Measurements from ENCODE around the gene LRRC4C. TPM values are rescaled to one million over a fixed set of nuclear protein-coding genes. Genes with fewer than 3 reads are reported as not detected.

The LRRC4C gene
- total RNA-seq, 6 experiments from 2014 or later: 0.25 to 0.43 (median 0.27) TPM

- H3K4me3 ChIP-seq: no peak overlapping the region
- no peaks in the 10 kb centered on the region for H3K4me1 ChIP-seq
- H3K36me3 ChIP-seq: no peaks in the 10 kb centered on the region
- H3K9me3 ChIP-seq: no peaks in the 10 kb centered on the region
- no peaks in the 10 kb centered on the region for H3K27me3 ChIP-seq
- DNase-seq (no peak), ATAC-seq (no peak)
- intact Hi-C loops (cut with DNase I): no loop called here
- WGBS (ENCODE audit: insufficient coverage, low coverage, low lambda C conversion rate, missing lambda C conversion rate): 70% methylated on average over 1 of the region's 1 CpG
- TF ChIP-seq POLR2A (IDR thresholded peaks at IDR 0.05): no peak
- TF ChIP-seq, protein P1, sequence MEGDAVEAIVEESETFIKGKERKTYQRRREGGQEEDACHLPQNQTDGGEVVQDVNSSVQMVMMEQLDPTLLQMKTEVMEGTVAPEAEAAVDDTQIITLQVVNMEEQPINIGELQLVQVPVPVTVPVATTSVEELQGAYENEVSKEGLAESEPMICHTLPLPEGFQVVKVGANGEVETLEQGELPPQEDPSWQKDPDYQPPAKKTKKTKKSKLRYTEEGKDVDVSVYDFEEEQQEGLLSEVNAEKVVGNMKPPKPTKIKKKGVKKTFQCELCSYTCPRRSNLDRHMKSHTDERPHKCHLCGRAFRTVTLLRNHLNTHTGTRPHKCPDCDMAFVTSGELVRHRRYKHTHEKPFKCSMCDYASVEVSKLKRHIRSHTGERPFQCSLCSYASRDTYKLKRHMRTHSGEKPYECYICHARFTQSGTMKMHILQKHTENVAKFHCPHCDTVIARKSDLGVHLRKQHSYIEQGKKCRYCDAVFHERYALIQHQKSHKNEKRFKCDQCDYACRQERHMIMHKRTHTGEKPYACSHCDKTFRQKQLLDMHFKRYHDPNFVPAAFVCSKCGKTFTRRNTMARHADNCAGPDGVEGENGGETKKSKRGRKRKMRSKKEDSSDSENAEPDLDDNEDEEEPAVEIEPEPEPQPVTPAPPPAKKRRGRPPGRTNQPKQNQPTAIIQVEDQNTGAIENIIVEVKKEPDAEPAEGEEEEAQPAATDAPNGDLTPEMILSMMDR (IDR thresholded peaks at IDR 0.05): no peak
- H3K27ac ChIP-seq: no peak overlapping the region
These were observed 661.5 kb downstream of the LRRC4C start for GRCh38 chr11:40797981-40798380.

DNA sequence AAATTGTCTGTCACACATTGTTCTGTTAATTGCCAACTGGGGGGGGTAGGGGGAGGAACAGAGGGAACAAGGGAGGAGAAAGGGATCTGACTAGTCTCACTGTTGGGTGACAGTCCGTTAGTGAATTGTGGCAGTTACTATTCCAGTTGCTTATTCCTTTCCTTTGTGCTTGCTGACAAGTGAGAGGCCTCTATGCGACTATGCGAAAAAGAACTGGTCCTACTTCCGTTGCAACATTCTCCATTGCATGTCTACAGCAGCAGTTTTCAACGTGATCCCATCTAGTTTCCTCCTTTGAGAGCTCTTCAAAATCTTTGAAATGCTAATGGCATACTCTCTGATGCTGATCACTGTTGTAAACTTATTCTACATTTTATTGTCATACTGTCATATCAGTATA is 672.2 kb downstream of the LRRC4C start:
- ATAC-seq: no peak

DNA sequence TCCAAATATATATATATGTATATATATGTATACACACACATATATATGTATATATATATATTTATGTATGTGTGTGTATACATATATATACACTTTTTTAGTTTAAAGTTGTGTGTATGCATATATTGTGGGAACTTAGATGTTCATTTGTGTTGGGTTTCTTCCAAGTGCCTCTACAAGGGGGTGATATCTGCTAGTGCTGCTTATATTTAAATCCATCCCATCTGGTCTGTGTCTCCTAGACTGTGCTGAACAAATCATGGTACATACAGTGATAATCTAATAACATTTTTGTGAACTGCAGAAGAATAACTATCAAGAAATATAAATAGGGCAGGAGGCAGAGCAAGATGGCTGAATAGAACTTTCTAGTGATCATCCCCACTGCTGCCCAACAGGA is 696.4 kb downstream of the LRRC4C start:
- H3K4me3 ChIP-seq: no peak overlapping the region
- no peak for DNase-seq
- intact Hi-C loops (cut with DNase I): no loop called here
- H3K9me3 ChIP-seq: no peaks in the 10 kb centered on the region
- no peaks in the 10 kb centered on the region for H3K36me3 ChIP-seq
- ATAC-seq: no peak
- H3K27ac ChIP-seq: no peak overlapping the region
- no peaks in the 10 kb centered on the region for H3K27me3 ChIP-seq
- no peaks in the 10 kb centered on the region for H3K4me1 ChIP-seq
- TF ChIP-seq POLR2A (IDR thresholded peaks at IDR 0.05): no peak
- TF ChIP-seq, protein P1 (IDR thresholded peaks at IDR 0.05): no peak

More for the DNA sequence above, 672.2 kb downstream of the LRRC4C start:
- Histone ChIP-seq H3K27ac (no peak overlapping the region), H3K4me1 (no peaks in the 10 kb centered on the region), H3K4me3 (no peak overlapping the region), H3K27me3 (no peaks in the 10 kb centered on the region), H3K9me3 (no peaks in the 10 kb centered on the region), H3K36me3 (no peaks in the 10 kb centered on the region)
- intact Hi-C loops (cut with DNase I): no loop called here
- 56% methylated on average over 5 of the region's 5 CpGs for WGBS (ENCODE audit: insufficient coverage, low coverage, low lambda C conversion rate, missing lambda C conversion rate)
- no peak for DNase-seq
- TF ChIP-seq POLR2A (IDR thresholded peaks at IDR 0.05): no peak
- TF ChIP-seq, protein P1 (IDR thresholded peaks at IDR 0.05): no peak

GRCh38 chr11:40759341-40759740 is 700.1 kb downstream of the LRRC4C start:
- H3K27me3 ChIP-seq: no peaks in the 10 kb centered on the region
- no peak for DNase-seq
- intact Hi-C loops (cut with DNase I): no loop called here
- H3K9me3 ChIP-seq: no peaks in the 10 kb centered on the region
- H3K4me3 ChIP-seq: no peak overlapping the region
- WGBS (ENCODE audit: insufficient coverage, low coverage, low lambda C conversion rate, missing lambda C conversion rate): 83% methylated on average over 3 of the region's 3 CpGs
- no peaks in the 10 kb centered on the region for H3K36me3 ChIP-seq
- H3K4me1 ChIP-seq: no peaks in the 10 kb centered on the region
- TF ChIP-seq POLR2A (IDR thresholded peaks at IDR 0.05): no peak
- TF ChIP-seq, protein P1 (IDR thresholded peaks at IDR 0.05): no peak
- H3K27ac ChIP-seq: no peak overlapping the region
- ATAC-seq: no peak

DNA sequence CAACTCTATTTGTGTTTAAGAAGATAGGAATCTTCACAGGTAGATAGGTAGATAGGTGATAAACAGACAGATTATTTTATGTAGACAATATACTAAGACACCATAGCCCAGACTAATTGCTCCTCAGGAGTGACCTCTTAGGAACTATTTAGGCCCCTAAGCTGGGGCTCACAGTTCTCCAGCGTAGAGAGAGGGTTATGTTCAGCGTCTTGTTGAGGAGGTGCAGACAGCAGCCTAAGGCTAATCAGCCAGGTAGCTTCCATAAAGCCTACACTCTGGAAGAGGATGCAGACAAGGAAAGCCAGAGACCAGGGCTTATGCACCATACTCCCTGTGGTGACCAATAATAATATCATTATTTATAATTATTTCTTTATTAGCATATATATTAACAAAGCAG is 705.2 kb downstream of the LRRC4C start:
- DNase-seq: no peak
- Histone ChIP-seq H3K4me1 (no peaks in the 10 kb centered on the region), H3K9me3 (no peaks in the 10 kb centered on the region), H3K27ac (no peak overlapping the region), H3K36me3 (no peaks in the 10 kb centered on the region), H3K27me3 (no peaks in the 10 kb centered on the region), H3K4me3 (no peak overlapping the region)
- intact Hi-C loops (cut with DNase I): no loop called here
- no peak for TF ChIP-seq POLR2A (IDR thresholded peaks at IDR 0.05)
- TF ChIP-seq, protein P1 (IDR thresholded peaks at IDR 0.05): no peak
- 100% methylated on average over 1 of the region's 2 CpGs for WGBS (ENCODE audit: insufficient coverage, low coverage, low lambda C conversion rate, missing lambda C conversion rate)
- ATAC-seq: no peak
